ENCODE measurements around the gene CCNQ. TPM values are rescaled to one million over a fixed set of nuclear protein-coding genes. Genes with fewer than 3 reads are reported as not detected.

The CCNQ gene
- total RNA-seq, 2 donors from 2014 or later: 33.8 to 55.9 TPM

DNA sequence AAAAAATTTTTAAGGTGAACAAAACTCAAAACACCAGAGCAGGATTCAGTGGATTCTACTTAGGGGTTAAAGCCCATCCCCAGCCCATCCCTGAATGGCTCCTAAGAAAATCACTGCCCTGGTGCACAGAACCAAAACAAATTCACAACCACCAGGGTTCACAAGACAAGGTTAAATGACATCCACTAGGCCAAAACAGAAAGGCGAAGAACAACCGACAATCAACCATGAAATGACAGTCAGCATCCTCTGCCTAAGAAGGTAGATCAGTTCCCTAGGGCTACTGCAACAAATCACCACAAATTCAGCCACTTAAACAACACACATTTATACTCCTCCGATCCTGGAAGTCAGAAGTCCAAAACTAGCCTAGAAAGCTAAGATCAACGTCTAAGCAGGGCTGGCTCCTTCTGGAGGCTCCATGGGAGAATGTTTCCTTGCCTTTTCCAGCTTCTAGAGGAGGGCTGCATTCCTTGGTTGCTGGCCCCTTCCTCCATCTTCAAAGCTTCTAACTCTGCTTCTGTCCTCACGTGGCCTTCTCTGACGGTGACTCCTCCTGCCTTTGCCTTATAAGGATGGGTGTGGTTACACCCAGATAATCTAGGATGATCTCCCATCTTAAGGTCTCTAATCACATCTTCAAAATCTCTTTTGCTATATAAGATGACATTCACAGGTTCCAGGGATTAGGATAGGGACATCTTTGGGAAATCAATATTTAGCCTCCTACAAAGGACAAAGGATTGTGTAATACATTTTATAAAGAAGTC, 1.8 kb downstream of the CCNQ start:
- intact Hi-C loops (cut with DNase I): no loop called here
- DNase-seq (ENCODE audit: low spot score): no peak
- Histone ChIP-seq H3K4me1 (replicated peaks) (no peaks in the 10 kb centered on the region), H3K27ac (no peak overlapping the region), H3K27me3 (replicated peaks; ENCODE audit: insufficient read depth) (no peaks in the 10 kb centered on the region), H3K9me3 (no peaks in the 10 kb centered on the region), H3K4me3 (no peak overlapping the region), H3K36me3 (no peaks in the 10 kb centered on the region)
- WGBS: 82% methylated on average over 6 of the region's 6 CpGs
- no peak for TF ChIP-seq POLR2A (IDR thresholded peaks at IDR 0.05)
- TF ChIP-seq, protein P1, sequence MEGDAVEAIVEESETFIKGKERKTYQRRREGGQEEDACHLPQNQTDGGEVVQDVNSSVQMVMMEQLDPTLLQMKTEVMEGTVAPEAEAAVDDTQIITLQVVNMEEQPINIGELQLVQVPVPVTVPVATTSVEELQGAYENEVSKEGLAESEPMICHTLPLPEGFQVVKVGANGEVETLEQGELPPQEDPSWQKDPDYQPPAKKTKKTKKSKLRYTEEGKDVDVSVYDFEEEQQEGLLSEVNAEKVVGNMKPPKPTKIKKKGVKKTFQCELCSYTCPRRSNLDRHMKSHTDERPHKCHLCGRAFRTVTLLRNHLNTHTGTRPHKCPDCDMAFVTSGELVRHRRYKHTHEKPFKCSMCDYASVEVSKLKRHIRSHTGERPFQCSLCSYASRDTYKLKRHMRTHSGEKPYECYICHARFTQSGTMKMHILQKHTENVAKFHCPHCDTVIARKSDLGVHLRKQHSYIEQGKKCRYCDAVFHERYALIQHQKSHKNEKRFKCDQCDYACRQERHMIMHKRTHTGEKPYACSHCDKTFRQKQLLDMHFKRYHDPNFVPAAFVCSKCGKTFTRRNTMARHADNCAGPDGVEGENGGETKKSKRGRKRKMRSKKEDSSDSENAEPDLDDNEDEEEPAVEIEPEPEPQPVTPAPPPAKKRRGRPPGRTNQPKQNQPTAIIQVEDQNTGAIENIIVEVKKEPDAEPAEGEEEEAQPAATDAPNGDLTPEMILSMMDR (IDR thresholded peaks at IDR 0.05): no peak
- TF ChIP-seq POLR2AphosphoS5 (IDR thresholded peaks at IDR 0.05): no peak

- H3K4me3 ChIP-seq: no peak overlapping the region
- DNase-seq (ENCODE audit: low spot score): no peak
- no peaks in the 10 kb centered on the region for H3K27me3 ChIP-seq (replicated peaks; ENCODE audit: insufficient read depth)
- no peaks in the 10 kb centered on the region for H3K9me3 ChIP-seq
- no peaks in the 10 kb centered on the region for H3K36me3 ChIP-seq
- no peaks in the 10 kb centered on the region for H3K4me1 ChIP-seq (replicated peaks)
- intact Hi-C loops (cut with DNase I): no loop called here
- 93% methylated on average over 17 of the region's 21 CpGs for WGBS
- no peak overlapping the region for H3K27ac ChIP-seq
- TF ChIP-seq, protein P1 (IDR thresholded peaks at IDR 0.05): no peak
- no peak for TF ChIP-seq POLR2AphosphoS5 (IDR thresholded peaks at IDR 0.05)
These were observed 2.8 kb downstream of the CCNQ start for GRCh38 chrX:153595859-153596857.

DNA sequence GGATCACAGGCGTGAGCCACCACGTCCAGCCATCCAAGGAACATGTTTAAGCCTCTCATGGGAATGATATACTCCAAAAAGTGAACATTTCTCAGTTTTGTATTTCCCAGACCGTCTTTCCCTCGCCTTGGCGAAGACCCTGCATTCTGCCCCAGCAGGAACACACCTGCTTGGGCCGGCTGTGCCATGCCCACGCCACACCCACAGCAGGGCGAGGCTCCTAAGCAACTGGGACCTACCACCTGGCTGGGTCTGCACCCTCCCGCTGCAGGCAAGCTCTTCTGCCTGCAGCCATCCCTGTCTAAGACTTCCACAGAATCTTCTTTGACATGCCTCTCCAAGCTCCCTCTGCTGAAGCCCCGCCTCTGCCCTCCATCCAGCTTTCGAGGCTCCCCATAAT, 3.6 kb downstream of the CCNQ start:
- Histone ChIP-seq H3K4me3 (no peak overlapping the region), H3K27ac (no peak overlapping the region), H3K36me3 (no peaks in the 10 kb centered on the region), H3K4me1 (replicated peaks) (no peaks in the 10 kb centered on the region), H3K27me3 (replicated peaks; ENCODE audit: insufficient read depth) (no peaks in the 10 kb centered on the region), H3K9me3 (no peaks in the 10 kb centered on the region)
- TF ChIP-seq, protein P1 (IDR thresholded peaks at IDR 0.05): no peak
- TF ChIP-seq POLR2A (IDR thresholded peaks at IDR 0.05): no peak
- no peak for TF ChIP-seq POLR2AphosphoS5 (IDR thresholded peaks at IDR 0.05)
- 85% methylated on average over 11 of the region's 11 CpGs for WGBS
- DNase-seq (ENCODE audit: low spot score): no peak
- intact Hi-C loops (cut with DNase I): no loop called here

DNA sequence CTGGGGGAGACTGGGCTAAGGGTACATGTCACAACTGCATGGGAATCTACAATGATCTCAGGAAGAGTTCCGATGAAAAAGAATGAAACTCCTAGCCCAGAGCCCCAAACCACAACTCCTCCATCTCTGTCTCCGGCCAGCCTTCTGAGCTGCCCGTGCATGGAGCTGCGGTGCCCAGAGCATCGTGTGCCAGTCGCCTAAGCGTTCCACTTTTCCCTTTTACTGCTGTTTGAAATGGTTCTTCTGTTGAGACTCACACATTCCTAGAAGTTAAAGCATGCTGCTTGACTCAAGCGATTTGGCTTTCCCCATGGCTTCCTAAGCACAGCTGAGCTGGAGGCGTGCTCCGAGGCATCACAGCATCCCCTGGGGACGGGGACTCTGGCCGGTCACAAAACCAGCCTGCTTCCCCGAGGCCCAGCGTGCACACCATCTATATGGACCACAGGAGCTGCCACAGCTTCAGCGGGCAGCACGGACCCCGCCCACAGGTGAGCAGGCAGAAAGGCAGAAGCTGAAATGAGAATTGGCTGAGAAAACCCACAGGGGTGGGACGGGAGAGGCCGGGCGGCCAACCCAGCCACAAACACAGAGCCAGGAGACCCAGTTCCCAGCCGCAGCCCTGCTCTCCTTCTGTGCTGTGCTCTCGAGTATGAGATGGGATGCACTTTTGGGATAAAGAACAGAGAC, 5.0 kb downstream of the CCNQ start:
- 89% methylated on average over 21 of the region's 22 CpGs for WGBS
- TF ChIP-seq POLR2AphosphoS5 (IDR thresholded peaks at IDR 0.05): no peak
- TF ChIP-seq, protein P1 (IDR thresholded peaks at IDR 0.05): no peak
- no peak for TF ChIP-seq POLR2A (IDR thresholded peaks at IDR 0.05)
- no peak overlapping the region for H3K4me3 ChIP-seq
- H3K36me3 ChIP-seq: no peaks in the 10 kb centered on the region
- intact Hi-C loops (cut with DNase I): no loop called here
- H3K4me1 ChIP-seq (replicated peaks): no peaks in the 10 kb centered on the region
- no peaks in the 10 kb centered on the region for H3K9me3 ChIP-seq
- no peak for DNase-seq (ENCODE audit: low spot score)
- no peaks in the 10 kb centered on the region for H3K27me3 ChIP-seq (replicated peaks; ENCODE audit: insufficient read depth)
- no peak overlapping the region for H3K27ac ChIP-seq
